CD4-positive, alpha-beta T cell treated with Interleukin-15 for 4 hours (primary cell): ENCODE measurements around the gene PHKA2.

ENCODE experiments used
- DNase-seq: peaks from one replicate; pipeline ENCODE4 v3.0.0-alpha.2; 2020; ENCODE audit warnings: low spot score

The PHKA2 gene

DNA sequence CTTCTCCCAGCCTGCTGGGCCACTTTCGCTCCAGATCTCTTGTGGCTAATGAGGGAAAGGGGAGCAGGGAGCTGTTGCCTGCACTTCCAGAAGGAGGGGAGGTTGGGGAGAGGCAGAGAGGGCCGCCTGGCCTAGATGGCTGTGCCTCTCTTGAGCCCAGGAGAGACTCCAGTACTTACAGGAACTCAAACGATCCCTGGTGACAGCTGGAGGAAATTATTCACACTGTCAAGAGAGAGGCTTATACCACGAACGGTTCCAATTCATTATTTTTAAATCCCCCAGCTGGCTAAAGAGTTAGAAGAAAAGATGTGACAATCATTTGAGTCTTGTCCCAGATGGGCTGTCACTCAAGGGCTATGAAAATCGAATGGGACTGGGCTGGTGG lies 96.1 kb downstream of the PHKA2 start:
- no peak for DNase-seq

DNA sequence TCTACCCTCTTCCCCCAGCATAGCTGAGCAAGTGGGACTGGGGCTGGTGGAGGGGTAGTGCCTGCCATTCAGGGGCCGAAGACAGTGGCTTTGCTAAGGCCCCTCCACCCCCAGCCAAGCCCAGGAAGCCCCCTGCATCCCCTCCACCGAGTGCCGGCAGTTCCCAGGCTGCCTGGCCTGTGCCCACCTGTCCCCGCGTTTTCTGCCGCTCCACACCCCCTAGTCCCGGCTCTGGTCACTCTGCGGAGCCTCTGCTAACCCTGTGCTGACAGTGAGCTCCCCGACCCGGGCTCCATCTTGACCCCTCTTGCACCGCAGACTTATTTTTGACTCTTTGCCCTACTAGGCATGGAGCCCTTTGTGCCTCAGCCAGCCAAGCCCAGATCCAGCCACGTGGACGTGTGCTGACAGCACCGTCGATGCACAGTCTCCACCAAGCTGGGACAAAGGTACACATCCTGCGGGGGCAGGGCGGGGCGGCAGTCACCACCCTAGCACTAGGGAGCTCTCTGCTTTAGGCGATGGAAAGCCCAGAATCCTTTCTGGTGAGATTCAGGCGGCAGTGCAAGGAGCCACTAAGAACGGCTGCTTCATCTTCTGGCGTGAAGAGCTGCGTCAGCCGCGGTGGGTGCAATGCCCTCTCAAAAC lies 96.6 kb downstream of the PHKA2 start:
- DNase-seq, result no peak

GRCh38 chrX:18886344-18887161 lies 97.4 kb downstream of the PHKA2 start:
- DNase-seq, result peak; percentile 33

DNA sequence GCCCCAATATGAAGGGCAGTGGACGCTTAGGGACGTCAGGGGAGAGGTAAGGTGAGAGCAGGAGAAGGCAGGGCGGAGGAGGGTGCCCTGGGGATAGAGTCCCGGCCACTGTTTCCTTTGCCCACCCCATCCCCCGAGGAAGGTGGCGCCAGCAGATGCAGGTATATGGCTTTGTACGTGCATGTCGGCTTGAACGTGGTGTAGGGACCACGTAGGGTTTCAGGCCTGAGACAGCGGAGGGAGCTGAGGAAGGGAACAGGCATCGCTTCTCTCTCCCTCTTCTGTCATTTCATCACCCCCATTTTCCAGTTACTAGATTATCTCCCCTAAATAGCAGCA lies 97.9 kb downstream of the PHKA2 start:
- DNase-seq, result no peak

- peak; percentile 13 for DNase-seq
Measured at GRCh38 chrX:18885328-18886004, 98.4 kb downstream of the PHKA2 start.

- no peak for DNase-seq
Measured at GRCh38 chrX:18884916-18885315, 99.0 kb downstream of the PHKA2 start.

DNA sequence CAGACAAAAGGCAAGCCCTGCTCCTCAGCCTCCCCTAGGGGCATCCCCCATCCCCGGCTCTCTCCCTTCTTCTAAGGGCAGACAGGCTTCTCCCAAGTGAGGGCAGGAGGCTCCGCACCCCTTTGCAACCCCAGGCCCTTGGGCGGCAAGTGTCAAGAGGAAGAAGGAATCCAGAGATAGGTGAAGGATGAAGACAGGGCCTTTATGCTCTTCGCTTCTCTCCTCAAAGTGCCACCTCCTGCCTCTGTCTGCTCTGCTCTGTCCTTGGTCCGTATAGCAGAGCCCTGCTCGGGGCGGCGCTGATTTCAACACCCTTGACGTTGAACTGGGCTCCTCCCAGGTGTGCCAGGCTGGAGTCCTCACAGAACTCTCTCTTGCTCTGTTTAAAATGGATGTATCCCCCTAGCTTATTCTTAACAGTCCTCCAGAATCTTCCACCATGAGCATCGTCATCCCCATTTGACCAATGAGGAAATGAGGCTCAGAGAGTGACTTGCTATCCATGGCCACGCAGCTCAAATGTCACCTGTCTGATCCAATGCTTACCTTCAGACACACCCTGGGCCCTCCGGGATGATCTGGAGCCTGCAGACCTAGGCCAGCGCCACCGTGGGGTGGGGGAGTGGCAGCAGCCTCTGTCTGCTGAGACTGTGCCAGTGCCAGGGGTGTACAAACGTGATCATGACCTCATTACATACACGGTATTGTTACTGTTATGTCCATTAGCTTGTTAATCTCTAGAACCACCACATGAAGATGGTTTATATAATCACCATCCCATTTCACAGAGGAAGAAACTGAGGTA lies 99.8 kb downstream of the PHKA2 start:
- DNase-seq, result no peak

DNA sequence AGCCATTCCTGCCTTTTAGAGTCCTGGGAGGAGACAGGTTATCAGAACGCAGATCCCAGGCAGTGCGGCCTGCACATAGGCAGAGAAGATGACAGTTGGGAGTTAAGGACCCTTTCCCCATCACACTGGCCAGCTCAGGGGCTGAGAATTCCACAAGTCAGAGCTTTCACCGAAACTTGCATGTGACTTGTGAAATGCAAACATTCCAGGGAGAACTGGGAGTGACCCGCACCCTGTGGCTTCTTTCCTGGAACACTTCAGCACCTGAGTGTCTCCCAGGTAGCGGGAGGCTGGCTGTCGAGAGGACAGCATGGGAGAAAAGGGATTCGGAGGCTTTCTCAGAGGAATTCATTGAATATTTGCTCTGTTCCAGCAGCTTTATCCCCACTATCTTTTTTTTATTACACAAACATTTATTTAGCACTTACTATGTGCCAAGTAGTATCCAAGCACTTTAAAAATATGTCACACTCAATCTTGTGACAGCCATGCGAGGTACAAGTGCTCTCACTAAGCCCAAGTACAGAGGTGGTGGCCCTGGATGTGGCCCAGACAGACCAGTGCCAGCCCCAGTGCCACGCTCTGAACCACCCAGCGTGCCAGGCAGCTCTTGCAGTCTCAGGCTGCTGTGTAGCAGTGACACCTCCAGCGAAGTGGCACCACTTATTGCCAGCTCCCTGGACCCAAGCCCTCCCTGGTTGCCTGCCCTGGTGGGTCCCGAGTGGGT lies 100.5 kb downstream of the PHKA2 start:
- DNase-seq, result no peak

DNA sequence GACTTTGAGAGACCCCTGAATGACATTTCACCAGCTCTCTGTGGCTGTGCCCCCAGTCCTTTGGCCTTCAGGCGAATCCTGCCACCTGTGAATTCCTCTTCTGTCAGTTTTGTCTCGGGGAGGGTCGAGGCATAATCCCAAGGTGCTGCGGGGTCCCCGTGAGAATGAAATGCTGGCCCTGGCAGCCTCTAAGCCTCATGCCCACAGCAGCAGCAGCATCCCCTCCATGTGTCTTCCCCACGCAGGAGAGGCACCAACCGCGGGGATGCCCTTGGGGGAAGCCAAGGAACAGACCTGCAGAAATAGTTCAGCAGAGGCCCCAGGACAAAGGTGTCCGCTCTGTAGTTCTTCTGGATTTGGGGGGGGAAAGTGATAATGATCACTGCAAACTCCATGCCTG lies 104.8 kb downstream of the PHKA2 start:
- DNase-seq, result no peak

DNA sequence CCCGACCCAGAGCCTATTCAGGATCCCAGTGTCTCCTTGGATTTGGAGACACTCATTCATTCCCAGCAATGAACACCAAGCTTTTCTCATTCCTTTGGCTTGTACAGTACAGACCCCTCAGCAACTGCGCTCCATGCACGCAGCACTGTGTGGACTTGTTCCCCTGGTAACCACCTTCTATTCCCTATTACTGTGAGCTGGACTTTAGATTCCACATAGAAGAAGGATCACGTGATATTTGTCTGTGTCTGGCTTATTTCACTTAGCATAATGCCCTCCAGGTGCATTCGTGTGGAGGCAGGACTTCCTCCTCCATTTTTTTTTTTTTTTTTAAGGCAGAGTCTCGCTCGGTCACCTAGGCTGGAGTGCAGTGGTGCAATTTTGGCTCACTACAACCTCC lies 106.4 kb downstream of the PHKA2 start:
- DNase-seq, result no peak

GRCh38 chrX:18875256-18875878 lies 108.5 kb downstream of the PHKA2 start:
- DNase-seq, result no peak

- no peak for DNase-seq
Measured at GRCh38 chrX:18874560-18875255, 109.2 kb downstream of the PHKA2 start.

GRCh38 chrX:18873836-18874235 lies 110.1 kb downstream of the PHKA2 start:
- no peak for DNase-seq

DNA sequence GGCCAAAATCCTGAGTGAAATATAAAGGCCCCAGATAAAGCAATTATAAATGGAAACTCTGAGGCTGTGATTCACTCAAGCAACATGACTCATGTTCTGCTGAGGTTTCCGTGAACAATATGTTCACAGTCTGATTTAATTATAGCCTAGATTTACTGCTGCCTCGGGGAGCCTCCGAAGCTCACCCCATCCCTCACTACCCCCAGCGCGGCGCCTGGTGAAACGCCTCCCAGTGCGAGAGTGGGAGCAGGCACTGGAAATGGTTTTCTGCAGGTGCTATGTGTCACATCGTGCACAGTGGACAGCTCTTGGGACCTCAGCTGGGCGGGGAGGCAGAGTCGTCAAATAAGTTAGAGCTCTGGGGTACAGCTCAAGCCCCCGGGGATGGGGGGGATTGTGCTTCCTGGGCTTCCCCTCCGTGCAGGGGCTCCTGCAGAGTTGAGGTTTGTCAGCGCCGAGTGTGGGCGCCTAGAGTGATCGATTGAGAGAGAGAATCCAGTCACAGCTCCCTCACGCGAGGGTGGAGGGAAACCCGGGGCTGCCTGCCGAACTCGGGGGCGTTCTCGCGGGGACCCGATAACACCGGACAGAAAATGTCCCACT lies 110.6 kb downstream of the PHKA2 start:
- no peak for DNase-seq

DNA sequence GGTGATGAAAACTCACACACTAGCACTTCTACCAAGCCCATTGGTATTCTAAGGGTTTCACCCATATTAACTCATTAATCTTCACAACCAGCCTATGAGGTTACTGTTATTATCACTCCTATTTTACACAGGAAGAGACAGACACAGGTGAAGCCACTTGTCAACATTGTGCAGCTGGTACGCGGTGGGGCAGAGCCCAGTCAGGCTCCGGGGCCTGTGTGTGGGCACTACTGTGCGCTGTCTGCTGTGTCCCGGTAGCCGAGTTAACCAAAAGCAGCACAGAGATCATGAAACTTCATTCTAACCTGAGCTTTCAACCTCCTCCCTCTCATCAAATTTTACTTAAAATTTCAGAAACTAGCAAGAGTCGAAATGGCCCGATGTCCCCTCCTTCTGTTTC lies 111.3 kb downstream of the PHKA2 start:
- no peak for DNase-seq

GRCh38 chrX:18871970-18872369 lies 111.9 kb downstream of the PHKA2 start:
- no peak for DNase-seq

DNA sequence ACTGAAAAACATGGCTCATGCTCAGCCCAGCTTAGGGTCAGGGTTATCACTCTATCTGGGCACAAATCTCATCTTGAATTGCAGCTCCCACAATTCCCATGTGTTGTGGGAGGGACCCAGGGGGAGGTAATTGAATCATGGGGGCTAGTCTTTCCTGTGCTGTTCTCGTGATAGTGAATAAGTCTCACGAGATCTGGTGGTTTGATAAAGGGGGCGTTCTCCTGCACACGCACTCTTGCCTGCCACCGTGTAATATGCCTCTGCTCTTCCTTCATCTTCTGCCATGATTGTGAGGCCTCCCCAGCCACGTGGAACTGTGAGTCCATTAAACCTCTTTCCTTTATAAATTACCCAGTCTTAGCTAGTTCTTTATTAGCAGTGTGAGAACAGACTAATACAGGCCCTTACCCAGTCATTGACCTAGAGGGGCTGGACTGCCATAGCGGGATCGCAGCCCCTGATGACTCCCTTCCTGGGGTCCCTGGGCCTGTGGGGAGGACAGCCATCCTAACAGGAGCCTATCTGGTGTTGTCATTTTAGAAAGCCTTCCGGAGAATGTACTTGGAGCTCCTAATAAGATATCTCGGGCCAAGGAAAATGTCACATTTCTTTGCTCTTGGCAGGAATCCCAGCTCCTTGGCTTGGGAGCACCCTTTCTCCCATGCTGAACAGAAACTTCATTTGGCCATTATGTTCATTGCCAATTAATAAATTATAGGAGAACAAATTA lies 112.6 kb downstream of the PHKA2 start:
- DNase-seq, result no peak

- DNase-seq, result no peak
Measured at GRCh38 chrX:18864390-18864920, 119.5 kb downstream of the PHKA2 start.

- DNase-seq, result no peak
Measured at GRCh38 chrX:18861511-18861910, 122.4 kb downstream of the PHKA2 start.
